HG02840 (cell line): ENCODE measurements around the gene POLN.

Experiments
- ATAC-seq: cut with Tn5 transposase; IDR thresholded peaks from one replicate; pipeline ENCODE4 v1.9.1; 2021; ENCODE audit warnings: mild to moderate bottlenecking, moderate library complexity, moderate number of reproducible peaks; ENCODE audit not compliant: unreplicated experiment, low FRiP score

POLN gene

DNA sequence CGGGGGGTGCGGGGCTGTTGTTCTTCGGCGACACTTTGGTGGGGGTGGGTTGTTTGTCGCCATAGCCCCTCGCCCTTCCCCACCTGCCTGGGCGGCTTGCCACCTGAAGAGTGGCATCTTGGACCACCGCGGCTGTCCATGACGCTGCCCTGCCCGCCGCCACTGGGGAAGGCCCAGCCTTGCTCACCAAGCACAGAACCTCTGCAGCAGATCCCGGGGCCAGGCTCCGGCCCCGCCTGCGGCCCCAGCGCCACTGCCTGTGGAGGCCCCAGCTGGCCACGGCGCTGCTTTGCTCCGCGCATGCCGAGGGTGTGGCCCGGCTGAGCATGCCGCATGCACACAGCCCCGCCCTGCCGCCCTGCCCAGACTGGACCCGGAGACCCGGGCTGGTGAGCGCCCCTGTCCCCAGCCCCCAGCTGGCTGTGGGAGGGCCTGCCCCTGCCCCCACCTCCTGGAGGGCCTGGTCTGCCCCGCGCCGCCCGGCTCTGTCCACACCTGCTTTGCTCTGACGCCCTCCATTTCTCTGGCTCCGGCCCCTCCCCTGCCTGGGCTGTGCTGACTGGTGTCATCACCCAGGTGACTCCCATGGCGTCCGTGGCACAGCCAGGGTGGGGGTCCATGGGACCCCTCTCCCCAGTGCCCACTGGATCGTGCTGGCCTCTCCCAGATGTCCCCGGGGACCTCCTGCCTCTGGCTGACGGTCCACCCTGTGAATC, 177.5 kb downstream of the POLN start:
- ATAC-seq = no peak

GRCh38 chr4:2063557-2064275, 178.2 kb downstream of the POLN start:
- ATAC-seq = no peak

- no peak for ATAC-seq
Observed at GRCh38 chr4:2062808-2063524, 179.0 kb downstream of the POLN start.

- ATAC-seq = no peak
Observed at GRCh38 chr4:2062168-2062807, 179.6 kb downstream of the POLN start.

DNA sequence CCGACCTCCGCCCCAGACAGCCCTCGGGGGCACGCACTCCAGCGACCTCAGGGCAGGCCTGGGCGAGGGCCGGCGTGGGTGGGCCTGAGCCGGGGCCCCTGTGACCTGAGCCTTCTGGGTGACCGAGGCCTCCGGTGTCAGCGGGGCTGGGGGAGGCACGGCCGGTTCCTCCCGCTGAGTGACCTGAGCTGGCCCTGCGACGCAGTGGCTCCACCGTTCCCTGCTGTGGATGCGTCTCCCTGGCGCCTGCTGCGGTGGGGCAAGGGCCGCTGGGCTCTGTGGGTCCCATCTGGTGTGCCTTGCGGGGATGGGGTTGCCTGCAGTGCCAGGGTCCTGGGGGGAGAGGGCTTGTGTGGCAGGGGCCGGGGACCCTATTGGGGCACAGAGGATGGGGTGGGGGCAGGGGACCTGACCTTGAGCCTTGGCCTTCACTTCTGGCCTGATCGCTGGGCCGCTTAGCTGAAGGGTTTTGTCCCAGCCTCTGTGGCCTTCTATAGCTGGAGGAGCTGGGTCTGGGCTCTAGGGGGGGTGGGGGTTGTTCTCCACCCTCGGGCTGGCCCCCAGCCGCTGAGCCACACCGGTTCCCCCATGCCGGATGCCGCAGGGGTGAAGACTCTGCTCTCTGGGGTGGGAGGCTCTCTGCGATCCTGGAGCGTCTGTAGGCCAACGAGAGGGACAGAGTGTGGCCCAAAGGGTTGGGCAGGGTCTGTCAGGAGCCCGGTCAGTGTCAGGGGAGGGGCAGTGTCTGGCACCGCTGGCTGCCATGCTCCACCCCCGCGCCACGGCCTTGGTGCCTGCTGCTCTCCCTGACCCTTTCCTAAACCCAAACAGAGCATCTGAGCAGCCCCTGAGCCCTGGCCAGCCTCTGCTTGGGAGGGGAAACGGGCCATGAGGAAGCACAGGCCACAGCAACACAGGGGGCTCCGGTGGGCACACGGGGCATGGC, 180.5 kb downstream of the POLN start:
- ATAC-seq = no peak

DNA sequence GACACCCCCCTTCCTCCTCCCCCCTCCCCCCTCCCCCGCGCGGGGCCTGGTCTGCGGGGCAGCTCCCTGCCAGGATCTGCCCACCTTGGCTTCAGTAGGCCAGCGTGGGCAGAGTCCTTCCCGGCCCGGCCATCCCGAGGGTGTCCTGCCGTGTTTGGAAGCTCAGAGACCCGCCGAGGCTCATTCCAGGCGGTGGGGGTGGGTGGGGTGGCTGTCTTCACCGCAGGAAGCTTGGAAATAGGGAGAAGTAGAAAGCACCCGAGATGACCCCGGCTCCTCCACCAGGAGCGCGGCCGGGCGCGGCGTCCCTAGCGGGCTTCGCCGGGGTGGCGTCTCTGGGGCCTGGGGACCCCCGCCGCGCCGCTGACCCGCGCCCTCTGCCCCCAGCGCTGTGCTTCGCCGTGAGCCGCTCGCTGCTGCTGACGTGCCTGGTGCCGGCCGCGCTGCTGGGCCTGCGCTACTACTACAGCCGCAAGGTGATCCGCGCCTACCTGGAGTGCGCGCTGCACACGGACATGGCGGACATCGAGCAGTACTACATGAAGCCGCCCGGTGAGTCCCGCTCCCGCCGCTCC, 181.2 kb downstream of the POLN start:
- ATAC-seq = no peak

DNA sequence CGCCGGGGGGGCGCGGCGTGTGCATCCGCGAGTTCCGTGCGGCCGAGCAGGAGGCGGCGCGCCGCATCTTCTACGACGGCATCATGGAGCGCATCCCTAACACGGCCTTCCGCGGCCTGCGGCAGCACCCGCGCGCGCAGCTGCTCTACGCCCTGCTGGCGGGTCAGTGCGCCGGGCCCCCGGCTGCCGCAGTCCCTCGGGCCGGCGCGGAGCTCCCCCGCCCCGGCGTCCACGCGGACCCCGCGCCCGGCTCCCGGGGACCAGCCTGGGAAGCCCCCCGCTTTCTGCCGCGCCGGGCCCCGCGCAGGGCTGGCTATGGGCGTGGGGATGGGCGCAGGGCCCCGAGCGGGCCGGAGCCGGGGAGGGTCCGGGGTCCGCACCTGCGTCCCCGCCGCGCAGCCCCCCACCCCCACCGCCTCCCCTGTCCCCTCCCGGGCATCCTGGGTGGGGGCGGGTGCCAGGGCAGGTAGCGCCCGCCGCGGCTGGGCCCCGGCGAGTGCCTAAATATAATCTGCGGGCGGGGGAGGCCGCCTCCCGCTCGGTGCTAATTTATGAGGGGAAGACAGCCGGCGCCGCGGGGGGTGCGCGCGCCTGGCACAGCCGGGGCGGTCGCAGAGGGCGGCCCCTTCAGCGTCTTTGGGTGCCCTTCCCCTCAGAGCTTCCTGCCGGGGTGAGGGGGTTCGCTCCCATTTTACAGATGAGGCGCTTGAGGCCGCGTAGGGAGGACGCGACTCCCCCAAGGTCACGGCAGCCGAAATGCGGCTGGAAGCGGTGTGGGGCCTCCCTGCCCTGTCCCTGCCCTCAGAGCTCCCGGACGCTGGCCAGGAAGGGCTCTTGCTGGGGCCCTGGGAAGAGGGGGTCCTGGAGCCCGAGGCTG, 182.0 kb downstream of the POLN start:
- no peak for ATAC-seq

DNA sequence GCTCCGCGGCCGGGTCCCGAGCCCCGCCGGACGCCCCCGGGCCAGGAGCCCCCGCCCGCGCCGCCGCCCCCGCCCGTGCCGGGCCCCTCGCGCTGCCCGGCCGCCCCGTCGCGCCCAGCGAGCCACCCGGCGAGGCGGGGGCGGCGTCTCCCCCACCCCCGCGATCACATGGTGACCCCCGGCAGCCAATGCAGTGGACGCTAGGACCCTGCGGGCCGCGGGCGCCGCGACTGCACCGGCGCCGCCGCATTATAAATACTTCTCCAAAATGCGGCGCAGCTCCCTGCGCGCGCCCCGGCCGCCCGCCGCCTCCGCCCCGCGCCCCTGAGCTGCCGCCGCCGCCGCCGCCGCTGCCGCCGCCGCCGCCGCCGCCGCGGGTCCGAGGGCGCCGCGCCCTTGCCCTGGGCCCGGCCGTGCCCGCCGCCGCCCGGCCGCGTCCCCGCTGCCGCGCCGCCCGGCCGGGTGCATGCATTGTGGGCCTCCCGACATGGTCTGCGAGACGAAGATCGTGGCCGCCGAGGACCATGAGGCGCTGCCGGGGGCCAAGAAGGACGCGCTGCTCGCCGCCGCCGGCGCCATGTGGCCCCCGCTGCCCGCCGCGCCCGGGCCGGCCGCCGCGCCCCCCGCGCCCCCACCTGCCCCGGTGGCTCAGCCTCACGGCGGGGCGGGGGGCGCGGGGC, 182.7 kb downstream of the POLN start, which contains the start of gene NAT8L:
Gene NAT8L (plus strand): TSS at position 282 of the 680 bp plus-strand sequence. CDS start 185 bp downstream, at position 467.
- no peak for ATAC-seq

- no peak for ATAC-seq
Observed at GRCh38 chr4:2058264-2059045, 183.5 kb downstream of the POLN start.

- no peak for ATAC-seq
Observed at GRCh38 chr4:2057382-2058065, 184.4 kb downstream of the POLN start.

DNA sequence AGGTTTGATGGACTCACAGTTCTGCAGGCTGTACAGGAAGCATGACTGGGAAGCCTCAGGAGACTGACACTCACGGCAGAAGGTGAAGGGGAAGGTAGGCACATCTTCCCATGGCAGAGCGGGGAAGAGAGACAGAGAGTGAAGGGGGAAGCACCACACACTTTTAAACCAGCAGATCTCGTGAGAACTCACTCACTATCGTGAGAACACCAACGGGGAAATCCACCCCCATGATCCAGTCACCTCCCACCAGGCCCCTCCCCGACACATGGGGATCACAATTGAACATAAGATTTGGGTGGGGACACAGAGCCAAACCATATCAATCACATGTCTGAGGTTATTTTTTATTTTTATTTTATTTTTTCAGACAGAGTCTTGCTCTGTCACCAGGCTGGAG, 187.7 kb downstream of the POLN start:
- no peak for ATAC-seq

DNA sequence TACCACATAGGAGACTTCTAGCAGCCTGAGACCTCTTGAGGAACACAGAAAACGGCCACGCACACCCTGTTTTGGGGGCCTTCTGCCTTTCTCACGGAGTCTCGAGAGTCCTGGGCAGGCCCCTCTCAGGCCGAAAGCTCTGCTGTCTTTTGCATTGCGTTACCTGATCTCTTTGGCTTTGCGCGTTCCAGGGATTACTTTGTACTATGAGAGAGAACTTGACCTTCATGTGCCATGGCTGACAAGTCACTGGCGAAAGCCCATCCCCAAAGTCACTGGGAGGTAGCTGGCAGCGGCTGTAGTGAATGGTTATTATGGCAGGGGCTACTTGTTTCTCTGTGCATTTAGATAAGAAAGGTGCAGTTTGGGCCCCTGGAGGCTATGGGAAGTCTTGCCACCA, 190.8 kb downstream of the POLN start:
- ATAC-seq = no peak

GRCh38 chr4:2049811-2050210, 192.1 kb downstream of the POLN start:
- ATAC-seq = no peak

DNA sequence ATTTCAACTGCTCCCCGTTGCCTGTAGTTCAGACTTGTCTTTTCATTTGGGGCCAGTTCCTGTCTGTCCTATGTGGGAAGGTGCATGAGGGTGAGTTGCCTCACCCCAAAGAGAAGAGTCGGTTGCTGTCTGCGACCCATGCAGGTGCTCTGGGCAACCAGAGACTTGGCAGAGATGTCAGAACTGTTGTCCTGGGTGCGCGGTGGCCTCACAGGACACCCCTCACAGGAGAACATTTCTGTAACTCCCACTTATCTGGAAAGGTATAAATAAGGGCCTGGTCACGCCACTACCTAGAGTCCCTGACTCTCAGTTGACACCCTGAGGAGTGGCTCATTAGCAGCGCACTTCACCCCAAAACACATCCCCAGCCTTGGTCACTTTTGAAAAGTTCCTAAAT, 192.5 kb downstream of the POLN start:
- ATAC-seq = no peak

GRCh38 chr4:2048831-2049230, 193.1 kb downstream of the POLN start:
- no peak for ATAC-seq

GRCh38 chr4:2047781-2048581, 193.9 kb downstream of the POLN start:
- ATAC-seq = no peak
